PC-9 (cell line): Measurements from ENCODE around the gene MS4A10. TPM values are rescaled to one million over a fixed set of nuclear protein-coding genes. Genes with fewer than 3 reads are reported as not detected.

ENCODE experiments used
- BruUV-seq: library from RNA; stranded (reverse); fragments of 400-500 nt; replicated peaks from 2 replicates; lab custom pipeline; 2021; lab: Mats Ljungman, UMichigan
- CTCF ChIA-PET: fragments of 300-600 bp; sonication (Branson Sonifier 250); formaldehyde crosslinking; loops from one replicate; lab custom pipeline; 2022; ENCODE audit warnings: antibody characterized with exemption; lab: Charles Lee
- POLR2A ChIA-PET: fragments of 300-600 bp; sonication (Branson Sonifier 250); formaldehyde crosslinking; loops from one replicate; lab custom pipeline; 2022; ENCODE audit warnings: antibody characterized with exemption; ENCODE audit not compliant: unreplicated experiment; lab: Charles Lee
- DNase-seq, 2 experiments: peaks; one replicate each; pipeline versions ENCODE4 v3.0.0 to v3.0.0-alpha.2; 2015 to 2022; ENCODE audit warnings: mixed read lengths in 1 of 2
- H2AFZ ChIP-seq: fragments of 200-600 bp; sonication (generic); 2 replicates; pipeline ENCODE4 v1.8.1; 2017; ENCODE audit warnings: antibody characterized with exemption
- H3F3A ChIP-seq: fragments of 200-600 bp; sonication (generic); 2 replicates; pipeline ENCODE4 v1.8.1; 2017; ENCODE audit warnings: antibody characterized with exemption, mild to moderate bottlenecking, low read depth; ENCODE audit not compliant: insufficient read depth
- H3K27ac ChIP-seq: fragments of 200-600 bp; sonication (generic); 2 replicates; pipeline ENCODE4 v1.6.1; 2016; ENCODE audit warnings: mixed run types
- H3K27me3 ChIP-seq: fragments of 200-600 bp; sonication (generic); 2 replicates; pipeline ENCODE4 v1.6.1; 2016; ENCODE audit warnings: low read depth, mixed run types; ENCODE audit not compliant: insufficient read depth
- H3K36me3 ChIP-seq: fragments of 200-600 bp; sonication (generic); 2 replicates; pipeline ENCODE4 v1.6.1; 2016; ENCODE audit warnings: low read depth, mixed run types
- H3K4me1 ChIP-seq: fragments of 200-600 bp; sonication (generic); replicated peaks from 2 replicates; pipeline ENCODE4 v1.6.1; 2016; ENCODE audit warnings: mixed run types; ENCODE audit not compliant: insufficient read depth
- H3K4me2 ChIP-seq: fragments of 200-600 bp; sonication (generic); 2 replicates; pipeline ENCODE4 v1.6.1; 2017; ENCODE audit warnings: mixed run types
- H3K4me3 ChIP-seq: fragments of 200-600 bp; sonication (generic); 2 replicates; pipeline ENCODE4 v1.6.1; 2016; ENCODE audit warnings: mixed run types
- H3K79me2 ChIP-seq: fragments of 200-600 bp; sonication (generic); 2 replicates; pipeline ENCODE4 v1.6.1; 2017; ENCODE audit warnings: low read depth, mixed run types
- H3K9me2 ChIP-seq: fragments of 200-600 bp; sonication (generic); 2 replicates; pipeline ENCODE4 v1.8.1; 2017; ENCODE audit warnings: mild to moderate bottlenecking; ENCODE audit not compliant: insufficient read depth
- H3K9me3 ChIP-seq: fragments of 200-600 bp; sonication (generic); 2 replicates; pipeline ENCODE4 v1.8.1; 2016; ENCODE audit warnings: low read depth; ENCODE audit not compliant: insufficient read depth
- H4K20me1 ChIP-seq: fragments of 200-600 bp; sonication (generic); 2 replicates; pipeline ENCODE4 v1.8.1; 2017; ENCODE audit not compliant: insufficient read depth
- CTCF ChIP-seq: fragments of 200-600 bp; sonication (generic); conservative IDR thresholded peaks from 2 replicates; pipeline ENCODE4 v1.6.1; 2017; ENCODE audit warnings: mixed run types, antibody characterized with exemption, mild to moderate bottlenecking, moderate library complexity
- EZH2 ChIP-seq: fragments of 200-600 bp; sonication (generic); IDR thresholded peaks from 2 replicates; pipeline ENCODE4 v1.8.0; 2017; ENCODE audit warnings: antibody characterized with exemption, low read depth
- intact Hi-C: fragments of 100-400 bp; cut with micrococcal nuclease; formaldehyde crosslinking; loops from one replicate; pipeline ENCODE4 v1.10.0; 2022; ENCODE audit not compliant: unreplicated experiment
- total RNA-seq: library from RNA; stranded (reverse); gene quantifications from 2 replicates; pipeline ENCODE4 v1.2.3, GENCODE V29; 2021

The MS4A10 gene
- total RNA-seq, 1 experiment from 2014 or later = not detected

- H3K27ac ChIP-seq = no peak overlapping the region
- no peaks in the 10 kb centered on the region; the same call in 1 of the 2 replicates for H3F3A ChIP-seq
- H3K79me2 ChIP-seq = peaks cover 37% of the 10 kb centered on the region
- TF ChIP-seq EZH2 (no peak), CTCF (no peak)
- peaks cover 18% of the 10 kb centered on the region for H3K4me1 ChIP-seq
- DNase-seq = no peak
- peaks cover 9% of the 10 kb centered on the region; the same call in 1 of the 2 replicates for H4K20me1 ChIP-seq
- ChIA-PET POLR2A (no interaction called here), CTCF (no interaction called here)
- peaks cover 4% of the 10 kb centered on the region; the same call in 1 of the 2 replicates for H3K36me3 ChIP-seq
- H3K9me2 ChIP-seq = no peaks in the 10 kb centered on the region
- intact Hi-C loops = loop anchor here (1.0 kb wide), 1 partner anchor 66 kb away; the partner anchor contains the start of gene PRPF19
- no peaks in the 10 kb centered on the region for H3K27me3 ChIP-seq
- H3K4me2 ChIP-seq = peak overlapping the region; percentile 98; the same call in 1 of the 2 replicates
- H3K9me3 ChIP-seq = no peaks in the 10 kb centered on the region
- no peak overlapping the region; the same call in 1 of the 2 replicates for H3K4me3 ChIP-seq
- BruUV-seq = no TSS peak
- H2AFZ ChIP-seq = peak overlapping the region; percentile 94
These were observed 55.6 kb downstream of the MS4A10 start for GRCh38 chr11:60840470-60841430.

DNA sequence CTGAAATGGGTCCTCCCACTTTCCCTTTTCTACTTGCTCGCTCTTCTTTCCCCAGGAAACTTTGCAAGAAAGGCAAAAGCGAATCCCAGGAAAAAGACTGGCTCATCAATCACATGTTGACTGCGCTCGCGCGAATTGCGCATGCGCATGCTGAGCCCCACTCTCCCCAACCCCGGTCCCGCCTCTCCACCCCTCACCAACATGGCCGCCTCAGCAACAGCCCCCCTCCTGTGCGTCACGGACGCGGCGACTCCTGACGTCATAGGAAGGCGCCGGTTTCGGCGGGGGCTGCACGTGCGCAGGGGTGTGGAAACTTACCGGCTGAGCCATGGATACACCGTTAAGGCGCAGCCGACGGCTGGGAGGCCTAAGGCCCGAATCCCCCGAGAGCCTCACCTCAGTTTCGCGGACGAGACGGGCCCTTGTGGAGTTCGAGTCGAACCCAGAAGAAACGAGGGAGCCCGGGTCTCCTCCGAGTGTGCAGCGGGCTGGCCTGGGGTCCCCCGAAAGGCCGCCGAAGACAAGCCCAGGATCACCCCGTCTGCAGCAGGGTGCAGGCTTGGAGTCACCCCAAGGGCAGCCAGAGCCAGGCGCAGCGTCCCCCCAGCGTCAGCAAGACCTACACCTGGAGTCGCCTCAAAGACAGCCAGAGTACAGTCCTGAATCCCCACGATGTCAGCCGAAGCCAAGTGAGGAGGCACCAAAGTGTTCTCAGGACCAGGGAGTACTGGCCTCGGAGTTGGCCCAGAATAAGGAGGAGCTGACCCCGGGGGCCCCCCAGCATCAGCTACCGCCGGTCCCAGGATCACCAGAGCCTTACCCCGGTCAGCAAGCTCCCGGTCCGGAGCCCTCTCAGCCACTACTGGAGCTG is 56.9 kb downstream of the MS4A10 start, which contains the start of gene CCDC86:
TSS of gene CCDC86 (plus strand) at position 317 of the 871 bp plus-strand sequence. CDS start at position 329, 12 bp downstream.
- H2AFZ ChIP-seq = peak within 1 kb of the TSS; percentile 94

More for the DNA sequence above, 56.9 kb downstream of the MS4A10 start, which contains the start of gene CCDC86:
- H3K4me3 ChIP-seq = peak within 1 kb of the TSS; percentile 91
- H3K27ac ChIP-seq = peak within 1 kb of the TSS; percentile 52
- peaks cover 4% of the 10 kb centered on the region; the same call in 1 of the 2 replicates for H3K36me3 ChIP-seq
- no peaks in the 10 kb centered on the region; the same call in 1 of the 2 replicates for H3F3A ChIP-seq
- CTCF ChIA-PET = no interaction called here
- intact Hi-C loops = loop anchor here (1.0 kb wide), 1 partner anchor 64 kb away; the partner anchor contains the start of gene PRPF19
- no TSS peak for BruUV-seq
- H3K79me2 ChIP-seq = peaks cover 37% of the 10 kb centered on the region
- no peaks in the 10 kb centered on the region for H3K9me3 ChIP-seq
- POLR2A ChIA-PET = interaction anchor here (0.7 kb wide), 1 partner anchor 64 kb away, joined by 3 read pairs; the partner anchor contains the start of gene PRPF19
- peak; percentile 83 to 96 for DNase-seq
- peaks cover 11% of the 10 kb centered on the region; the same call in 1 of the 2 replicates for H4K20me1 ChIP-seq
- no peaks in the 10 kb centered on the region for H3K27me3 ChIP-seq
- no peaks in the 10 kb centered on the region for H3K9me2 ChIP-seq
- TF ChIP-seq CTCF (no peak), EZH2 (no peak)
- H3K4me2 ChIP-seq = peak within 1 kb of the TSS; percentile 98
- peaks cover 18% of the 10 kb centered on the region for H3K4me1 ChIP-seq
